ENCODE results near the gene LAMB4.

Gene LAMB4

GRCh38 chr7:108000875-108001763 lies 129.0 kb downstream of the LAMB4 start:
- Histone ChIP-seq H3K9ac (ENCODE audit: low read length) (no peak overlapping the region), H3K9me3 (ENCODE audit: low read length) (no peaks in the 10 kb centered on the region), H3K27me3 (ENCODE audit: insufficient read depth, low read length) (peaks cover 3% of the 10 kb centered on the region; the same call in 1 of the 2 replicates), H3F3A (ENCODE audit: insufficient read depth, low read length) (no peaks in the 10 kb centered on the region), H3K4me1 (ENCODE audit: insufficient read depth, low read length, severe bottlenecking) (no peaks in the 10 kb centered on the region), H3K4me3 (ENCODE audit: low read depth, low read length, poor library complexity, severe bottlenecking) (no peak overlapping the region), H3K27ac (ENCODE audit: low read depth, low read length, poor library complexity, severe bottlenecking) (no peak overlapping the region), H3K9me2 (ENCODE audit: low read depth, low read length) (no peaks in the 10 kb centered on the region), H3K36me3 (ENCODE audit: insufficient read depth, low read length) (no peaks in the 10 kb centered on the region), H4K20me1 (ENCODE audit: insufficient read depth, low read length) (no peaks in the 10 kb centered on the region), H3K79me2 (ENCODE audit: insufficient read depth, low read length) (no peaks in the 10 kb centered on the region), H2AFZ (ENCODE audit: low read length) (no peak overlapping the region), H3K4me2 (ENCODE audit: low read length) (no peak overlapping the region)
- TF ChIP-seq EZH2 (IDR thresholded peaks at IDR 0.05; ENCODE audit: borderline replicate concordance, low read length) = no peak
- no peak for TF ChIP-seq CTCF (IDR thresholded peaks at IDR 0.05; ENCODE audit: low read length)

- no peaks in the 10 kb centered on the region for H3F3A ChIP-seq (ENCODE audit: insufficient read depth, low read length)
- H3K27ac ChIP-seq (ENCODE audit: low read depth, low read length, poor library complexity, severe bottlenecking) = no peak overlapping the region
- H3K4me2 ChIP-seq (ENCODE audit: low read length) = no peak overlapping the region
- H4K20me1 ChIP-seq (ENCODE audit: insufficient read depth, low read length) = no peaks in the 10 kb centered on the region
- H3K79me2 ChIP-seq (ENCODE audit: insufficient read depth, low read length) = no peaks in the 10 kb centered on the region
- H3K27me3 ChIP-seq (ENCODE audit: insufficient read depth, low read length) = peaks cover 3% of the 10 kb centered on the region; the same call in 1 of the 2 replicates
- H3K9me2 ChIP-seq (ENCODE audit: low read depth, low read length) = no peaks in the 10 kb centered on the region
- no peak overlapping the region for H3K4me3 ChIP-seq (ENCODE audit: low read depth, low read length, poor library complexity, severe bottlenecking)
- H3K9me3 ChIP-seq (ENCODE audit: low read length) = no peaks in the 10 kb centered on the region
- no peaks in the 10 kb centered on the region for H3K4me1 ChIP-seq (ENCODE audit: insufficient read depth, low read length, severe bottlenecking)
- TF ChIP-seq CTCF (IDR thresholded peaks at IDR 0.05; ENCODE audit: low read length) = no peak
- no peak for TF ChIP-seq EZH2 (IDR thresholded peaks at IDR 0.05; ENCODE audit: borderline replicate concordance, low read length)
- no peak overlapping the region for H2AFZ ChIP-seq (ENCODE audit: low read length)
- no peak overlapping the region for H3K9ac ChIP-seq (ENCODE audit: low read length)
- H3K36me3 ChIP-seq (ENCODE audit: insufficient read depth, low read length) = no peaks in the 10 kb centered on the region
Measured at GRCh38 chr7:107999779-108000560, 130.2 kb downstream of the LAMB4 start.

- Histone ChIP-seq H3K27me3 (ENCODE audit: insufficient read depth, low read length) (peaks cover 3% of the 10 kb centered on the region; the same call in 1 of the 2 replicates), H3K9me2 (ENCODE audit: low read depth, low read length) (no peaks in the 10 kb centered on the region), H3K9ac (ENCODE audit: low read length) (no peak overlapping the region), H3F3A (ENCODE audit: insufficient read depth, low read length) (no peaks in the 10 kb centered on the region), H2AFZ (ENCODE audit: low read length) (no peak overlapping the region), H3K9me3 (ENCODE audit: low read length) (no peaks in the 10 kb centered on the region), H3K79me2 (ENCODE audit: insufficient read depth, low read length) (no peaks in the 10 kb centered on the region), H3K27ac (ENCODE audit: low read depth, low read length, poor library complexity, severe bottlenecking) (no peak overlapping the region), H3K4me2 (ENCODE audit: low read length) (no peak overlapping the region), H3K4me3 (ENCODE audit: low read depth, low read length, poor library complexity, severe bottlenecking) (no peak overlapping the region), H4K20me1 (ENCODE audit: insufficient read depth, low read length) (no peaks in the 10 kb centered on the region), H3K4me1 (ENCODE audit: insufficient read depth, low read length, severe bottlenecking) (no peaks in the 10 kb centered on the region), H3K36me3 (ENCODE audit: insufficient read depth, low read length) (no peaks in the 10 kb centered on the region)
- TF ChIP-seq CTCF (IDR thresholded peaks at IDR 0.05; ENCODE audit: low read length) = no peak
- no peak for TF ChIP-seq EZH2 (IDR thresholded peaks at IDR 0.05; ENCODE audit: borderline replicate concordance, low read length)
Measured at GRCh38 chr7:107998660-107999480, 131.3 kb downstream of the LAMB4 start.

Data from OCI-LY1 (cell line).